ENCODE data around the gene DPH7. TPM values are rescaled to one million over a fixed set of nuclear protein-coding genes. Genes with fewer than 3 reads are reported as not detected.

The DPH7 gene
- polyA plus RNA-seq, 1 donor from 2014 or later, result 145 TPM

GRCh38 chr9:137575716-137576411, 2.9 kb downstream of the DPH7 start:
- no peak overlapping the region for H3K9ac ChIP-seq (ENCODE audit: low read length)

GRCh38 chr9:137575364-137575715, 3.4 kb downstream of the DPH7 start:
- no peaks in the 10 kb centered on the region for H3K27me3 ChIP-seq (ENCODE audit: insufficient read depth, low read depth, low read length)
- no peak overlapping the region for H3K4me3 ChIP-seq (ENCODE audit: low read length)
- H3F3A ChIP-seq (ENCODE audit: insufficient read depth, low read length, poor library complexity, severe bottlenecking), result no peaks in the 10 kb centered on the region
- H3K79me2 ChIP-seq (replicated peaks; ENCODE audit: insufficient read depth, low read length), result peaks cover 14% of the 10 kb centered on the region
- no peak overlapping the region for H3K9ac ChIP-seq (ENCODE audit: low read length)
- H3K27ac ChIP-seq (ENCODE audit: low read length), result no peak overlapping the region
- H3K9me3 ChIP-seq (ENCODE audit: low read length), result no peaks in the 10 kb centered on the region
- H3K36me3 ChIP-seq (ENCODE audit: insufficient read depth, low read length), result no peaks in the 10 kb centered on the region
- H3K9me2 ChIP-seq (ENCODE audit: insufficient read depth, low read length), result no peaks in the 10 kb centered on the region
- no peak overlapping the region for H3K4me2 ChIP-seq (ENCODE audit: low read length)
- H2AFZ ChIP-seq (ENCODE audit: low read depth, low read length), result no peak overlapping the region
- no peak for TF ChIP-seq EZH2 (IDR thresholded peaks at IDR 0.05; ENCODE audit: borderline replicate concordance, insufficient read depth, low read length, poor library complexity, severe bottlenecking)
- no peak for TF ChIP-seq RAD21 (conservative IDR thresholded peaks at IDR 0.05)
- no peak for TF ChIP-seq TAF1 (IDR thresholded peaks at IDR 0.05; ENCODE audit: low read depth)
- no peak for TF ChIP-seq POLR2AphosphoS5 (IDR thresholded peaks at IDR 0.05)
- no peak for TF ChIP-seq SMC3 (conservative IDR thresholded peaks at IDR 0.05; ENCODE audit: poor library complexity)
- TF ChIP-seq EP300 (conservative IDR thresholded peaks at IDR 0.05; ENCODE audit: poor library complexity, severe bottlenecking), result no peak
- TF ChIP-seq MXI1 (conservative IDR thresholded peaks at IDR 0.05; ENCODE audit: poor library complexity, severe bottlenecking), result no peak
- TF ChIP-seq CTCF (IDR thresholded peaks at IDR 0.05; ENCODE audit: poor library complexity, severe bottlenecking), result no peak
- H4K20me1 ChIP-seq (ENCODE audit: insufficient read depth), result no peaks in the 10 kb centered on the region

More at GRCh38 chr9:137575716-137576411, 2.9 kb downstream of the DPH7 start:
- H4K20me1 ChIP-seq (ENCODE audit: insufficient read depth), result no peaks in the 10 kb centered on the region
- H3K4me3 ChIP-seq (ENCODE audit: low read length), result no peak overlapping the region
- no peak overlapping the region for H3K27ac ChIP-seq (ENCODE audit: low read length)
- no peak overlapping the region for H3K4me2 ChIP-seq (ENCODE audit: low read length)
- no peaks in the 10 kb centered on the region for H3K27me3 ChIP-seq (ENCODE audit: insufficient read depth, low read depth, low read length)
- no peaks in the 10 kb centered on the region for H3K9me3 ChIP-seq (ENCODE audit: low read length)
- H3K9me2 ChIP-seq (ENCODE audit: insufficient read depth, low read length), result no peaks in the 10 kb centered on the region
- TF ChIP-seq TAF1 (IDR thresholded peaks at IDR 0.05; ENCODE audit: low read depth) (no peak), CTCF (IDR thresholded peaks at IDR 0.05; ENCODE audit: poor library complexity, severe bottlenecking) (no peak), EZH2 (IDR thresholded peaks at IDR 0.05; ENCODE audit: borderline replicate concordance, insufficient read depth, low read length, poor library complexity, severe bottlenecking) (no peak), EP300 (conservative IDR thresholded peaks at IDR 0.05; ENCODE audit: poor library complexity, severe bottlenecking) (no peak), REST (IDR thresholded peaks at IDR 0.05; ENCODE audit: borderline replicate concordance) (no peak), SMC3 (conservative IDR thresholded peaks at IDR 0.05; ENCODE audit: poor library complexity) (no peak), MXI1 (conservative IDR thresholded peaks at IDR 0.05; ENCODE audit: poor library complexity, severe bottlenecking) (no peak), RAD21 (conservative IDR thresholded peaks at IDR 0.05) (no peak), POLR2AphosphoS5 (IDR thresholded peaks at IDR 0.05) (no peak)
- H3K36me3 ChIP-seq (ENCODE audit: insufficient read depth, low read length), result no peaks in the 10 kb centered on the region
- no peak overlapping the region for H2AFZ ChIP-seq (ENCODE audit: low read depth, low read length)
- H3K79me2 ChIP-seq (replicated peaks; ENCODE audit: insufficient read depth, low read length), result peaks cover 14% of the 10 kb centered on the region
- H3F3A ChIP-seq (ENCODE audit: insufficient read depth, low read length, poor library complexity, severe bottlenecking), result no peaks in the 10 kb centered on the region

Data from neural cell (in vitro differentiated cells).